Left lung (tissue), 10 donors: ENCODE measurements around the gene RPL19. TPM values are rescaled to one million over a fixed set of nuclear protein-coding genes. Genes with fewer than 3 reads are reported as not detected.

Experiments used
- ATAC-seq: fragments of 200-7000 bp; cut with Tn5 transposase; one replicate; pipeline ENCODE4 v1.9.1; 2020; ENCODE audit warnings: moderate library complexity
- DNase-seq, 4 donors: peaks; one replicate each; pipeline ENCODE4 v3.0.0-alpha.2; 2013 to 2020
- H3K27ac ChIP-seq, 2 donors: fragments of 200-600 bp; sonication (generic) in 1 of 2; one replicate each; pipeline versions ENCODE4 v1.5.0 to v1.8.0; 2020 to 2021
- H3K27me3 ChIP-seq, 2 donors: fragments of 200-600 bp; sonication (generic) in 1 of 2; one replicate each; pipeline versions ENCODE4 v1.5.0 to v1.8.0; 2020 to 2021
- H3K36me3 ChIP-seq, 2 donors: fragments of 200-600 bp; sonication (generic) in 1 of 2; one replicate each; pipeline versions ENCODE4 v1.5.0 to v1.8.0; 2020 to 2021
- H3K4me1 ChIP-seq, 2 donors: fragments of 200-600 bp; one replicate each; pipeline ENCODE4 v1.8.0; 2021
- H3K4me3 ChIP-seq, 2 donors: fragments of 200-600 bp; sonication (generic) in 1 of 2; one replicate each; pipeline versions ENCODE4 v1.5.0 to v1.8.0; 2020 to 2021; ENCODE audit warnings: mild to moderate bottlenecking in 1 of 2
- H3K9me3 ChIP-seq, 2 donors: fragments of 200-600 bp; sonication (generic) in 1 of 2; one replicate each; pipeline versions ENCODE4 v1.5.0 to v1.8.0; 2020 to 2021
- CTCF ChIP-seq, 2 donors: fragments of 200-600 bp; sonication (generic) in 1 of 2; IDR thresholded peaks; one replicate each; pipeline versions ENCODE4 v1.5.0 to v1.8.0; 2021; ENCODE audit warnings: antibody characterized with exemption in 2 of 2
- intact Hi-C, 2 donors: fragments of 100-400 bp; cut with DNase I; formaldehyde crosslinking; loops; one replicate each; pipeline versions ENCODE4 v1.11.2 to v1.14.2; 2022
- polyA plus RNA-seq, 6 donors: library from polyadenylated mRNA; unstranded; fragments of 120-200 nt; gene quantifications; one replicate each; pipeline ENCODE4 v1.2.1, GENCODE V29; 2013; ENCODE audit not compliant: insufficient read length in 6 of 6
- total RNA-seq, 2 donors: library from RNA; stranded (reverse); fragmentation: NEBNext Ultra II Directional; extraction: Animal tissue kit (Norgen Biotek cat#: 25700); gene quantifications; one replicate each; pipeline ENCODE4 v1.2.1, GENCODE V29; 2021
- donor health status: DM: no; HTN: yes; CAD: no.
- donor health status: DM: no; HTN: no; CAD: no.

Gene RPL19
- total and polyA plus RNA-seq, 8 donors = 1,286 to 2,452 (median 2,096) TPM

GRCh38 chr17:39183045-39183444, 17.0 kb upstream of the RPL19 start:
- no peak for ATAC-seq
- H3K27me3 ChIP-seq = no peaks in the 10 kb centered on the region
- peaks cover 0 to 6% of the 10 kb centered on the region in 2 donors for H3K4me1 ChIP-seq
- H3K27ac ChIP-seq = no peak overlapping the region
- H3K36me3 ChIP-seq = peaks cover 0 to 94% of the 10 kb centered on the region in 2 donors
- H3K9me3 ChIP-seq = no peaks in the 10 kb centered on the region
- intact Hi-C loops = no loop called here
- no peak for DNase-seq
- no peak for TF ChIP-seq CTCF (IDR thresholded peaks at IDR 0.05)
- no peak overlapping the region for H3K4me3 ChIP-seq

GRCh38 chr17:39183720-39184119, 16.4 kb upstream of the RPL19 start:
- Histone ChIP-seq H3K4me1 (no peaks in the 10 kb centered on the region), H3K27ac (no peak overlapping the region), H3K4me3 (no peak overlapping the region), H3K9me3 (no peaks in the 10 kb centered on the region), H3K36me3 (peaks cover 0 to 96% of the 10 kb centered on the region in 2 donors), H3K27me3 (no peaks in the 10 kb centered on the region)
- no peak for TF ChIP-seq CTCF (IDR thresholded peaks at IDR 0.05)
- intact Hi-C loops = no loop called here
- ATAC-seq (no peak), DNase-seq (no peak)

- no peak for DNase-seq
- no peak overlapping the region for H3K4me3 ChIP-seq
- H3K9me3 ChIP-seq = no peaks in the 10 kb centered on the region
- H3K4me1 ChIP-seq = no peaks in the 10 kb centered on the region
- intact Hi-C loops = no loop called here
- H3K27me3 ChIP-seq = no peaks in the 10 kb centered on the region
- TF ChIP-seq CTCF (IDR thresholded peaks at IDR 0.05) = no peak
- H3K36me3 ChIP-seq = peaks cover 0 to 99% of the 10 kb centered on the region in 2 donors
- ATAC-seq = no peak
- no peak overlapping the region for H3K27ac ChIP-seq
These were observed 13.5 kb upstream of the RPL19 start for GRCh38 chr17:39186481-39187002.

- ATAC-seq (no peak), DNase-seq (no peak)
- Histone ChIP-seq H3K27me3 (no peaks in the 10 kb centered on the region), H3K4me3 (no peak overlapping the region), H3K4me1 (no peaks in the 10 kb centered on the region), H3K9me3 (no peaks in the 10 kb centered on the region), H3K36me3 (peaks cover 0 to 99% of the 10 kb centered on the region in 2 donors), H3K27ac (no peak overlapping the region)
- intact Hi-C loops = no loop called here
- no peak for TF ChIP-seq CTCF (IDR thresholded peaks at IDR 0.05)
These were observed 12.8 kb upstream of the RPL19 start for GRCh38 chr17:39187152-39187830.

- peaks cover 0 to 10% of the 10 kb centered on the region in 2 donors for H3K27me3 ChIP-seq
- intact Hi-C loops = no loop called here
- ATAC-seq = no peak
- DNase-seq = peak in 1 of 4 donors; percentile 47
- no peak overlapping the region for H3K4me3 ChIP-seq
- no peak for TF ChIP-seq CTCF (IDR thresholded peaks at IDR 0.05)
- no peaks in the 10 kb centered on the region for H3K9me3 ChIP-seq
- no peak overlapping the region for H3K27ac ChIP-seq
- peaks cover 13 to 30% of the 10 kb centered on the region in 2 donors for H3K4me1 ChIP-seq
- peaks cover 0 to 72% of the 10 kb centered on the region in 2 donors for H3K36me3 ChIP-seq
These were observed 8.2 kb upstream of the RPL19 start for GRCh38 chr17:39191750-39192510.
